ENCODE data around the gene IPO9.

Gene IPO9

GRCh38 chr1:201882665-201883132 is 53.7 kb downstream of the IPO9 start:
- DNase-seq (ENCODE audit: low spot score) = no peak
- Mint-ChIP-seq H3K4me3 (no peak overlapping the region), H3K9me3 (no peaks in the 10 kb centered on the region), H3K27me3 (ENCODE audit: low read depth) (peaks cover 15% of the 10 kb centered on the region), H3K27ac (no peak overlapping the region), H3K36me3 (ENCODE audit: low read depth) (peaks cover 6% of the 10 kb centered on the region), H3K4me1 (ENCODE audit: low read depth) (peaks cover 5% of the 10 kb centered on the region)

DNA sequence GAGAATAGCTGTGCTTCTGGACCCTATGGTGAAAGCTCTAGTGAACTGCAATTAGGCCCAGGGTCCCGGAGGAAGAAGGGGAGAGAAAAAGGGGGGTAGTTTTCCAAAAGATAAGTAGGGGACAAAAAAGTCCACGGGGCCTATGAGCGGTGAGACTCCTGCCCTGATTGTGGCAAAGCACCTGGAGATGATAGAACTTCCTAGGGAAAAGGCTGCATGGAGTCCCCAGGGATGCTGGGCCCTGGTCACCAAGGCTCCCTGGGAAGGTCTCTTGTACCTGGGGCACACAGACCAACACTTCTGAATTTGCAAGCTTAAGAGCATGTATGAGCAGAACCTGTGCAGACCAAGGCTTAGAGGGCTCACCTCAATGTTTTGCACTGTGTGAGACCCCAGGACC is 54.3 kb downstream of the IPO9 start:
- H3K4me1 Mint-ChIP-seq (ENCODE audit: low read depth) = peaks cover 5% of the 10 kb centered on the region
- H3K27ac Mint-ChIP-seq = no peak overlapping the region
- no peak for DNase-seq (ENCODE audit: low spot score)
- H3K36me3 Mint-ChIP-seq (ENCODE audit: low read depth) = peaks cover 3% of the 10 kb centered on the region
- H3K9me3 Mint-ChIP-seq = no peaks in the 10 kb centered on the region
- no peak overlapping the region for H3K4me3 Mint-ChIP-seq
- peaks cover 21% of the 10 kb centered on the region for H3K27me3 Mint-ChIP-seq (ENCODE audit: low read depth)

DNA sequence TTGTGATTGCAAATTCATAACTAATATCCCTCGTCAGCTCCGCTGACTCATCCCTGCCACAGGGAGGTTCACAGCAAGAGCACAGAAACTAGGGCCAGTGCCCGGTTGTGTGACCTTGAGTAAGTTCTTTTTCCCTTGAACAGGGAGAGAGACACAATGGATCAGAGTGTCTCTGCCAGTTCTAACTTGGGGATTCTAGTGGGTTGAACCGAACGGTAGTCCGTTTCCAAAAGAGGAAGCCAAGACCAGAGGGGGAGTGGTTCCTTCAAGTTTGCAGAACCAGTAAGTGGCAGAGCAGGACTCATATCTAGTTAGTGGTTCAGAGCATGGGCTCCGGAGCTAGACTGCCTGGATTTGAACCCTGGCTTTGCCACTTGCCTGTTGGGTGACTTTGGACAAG is 54.8 kb downstream of the IPO9 start:
- H3K27me3 Mint-ChIP-seq (ENCODE audit: low read depth) = peaks cover 23% of the 10 kb centered on the region
- no peak overlapping the region for H3K4me3 Mint-ChIP-seq
- no peaks in the 10 kb centered on the region for H3K9me3 Mint-ChIP-seq
- H3K27ac Mint-ChIP-seq = no peak overlapping the region
- H3K36me3 Mint-ChIP-seq (ENCODE audit: low read depth) = peaks cover 3% of the 10 kb centered on the region
- H3K4me1 Mint-ChIP-seq (ENCODE audit: low read depth) = peaks cover 5% of the 10 kb centered on the region
- no peak for DNase-seq (ENCODE audit: low spot score)

GRCh38 chr1:201884425-201884824 is 55.5 kb downstream of the IPO9 start:
- no peaks in the 10 kb centered on the region for H3K9me3 Mint-ChIP-seq
- H3K27me3 Mint-ChIP-seq (ENCODE audit: low read depth) = peaks cover 26% of the 10 kb centered on the region
- no peak for DNase-seq (ENCODE audit: low spot score)
- H3K36me3 Mint-ChIP-seq (ENCODE audit: low read depth) = peaks cover under 1% of the 10 kb centered on the region
- peaks cover 5% of the 10 kb centered on the region for H3K4me1 Mint-ChIP-seq (ENCODE audit: low read depth)
- H3K4me3 Mint-ChIP-seq = no peak overlapping the region
- H3K27ac Mint-ChIP-seq = no peak overlapping the region

DNA sequence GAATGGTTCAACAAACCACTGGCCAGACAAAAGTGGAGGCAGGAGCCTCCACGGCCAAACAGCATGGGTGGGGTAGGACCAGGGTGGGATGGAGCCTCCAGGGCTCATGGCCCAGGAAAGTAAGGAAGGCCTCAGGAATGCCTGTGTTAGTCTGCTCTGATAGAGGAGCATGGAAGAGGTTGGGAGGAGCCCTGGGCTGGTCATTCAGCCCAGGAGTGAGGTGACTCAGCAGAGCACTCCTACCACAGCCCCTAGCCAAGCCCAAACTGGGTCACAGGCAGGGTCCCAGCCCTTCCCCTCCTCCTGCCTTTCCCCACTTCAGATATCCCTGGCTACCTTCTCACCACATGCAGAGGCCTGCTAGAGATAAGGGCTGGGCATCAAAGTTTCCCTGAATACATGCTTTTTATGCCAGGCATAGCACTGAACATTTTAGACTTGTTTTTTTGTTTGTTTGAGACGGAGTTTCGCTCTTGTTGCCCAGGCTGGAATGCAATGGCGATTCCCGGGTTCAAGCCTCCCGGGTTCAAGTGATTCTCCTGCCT is 56.6 kb downstream of the IPO9 start:
- Mint-ChIP-seq H3K27me3 (ENCODE audit: low read depth) (peaks cover 36% of the 10 kb centered on the region), H3K9me3 (no peaks in the 10 kb centered on the region), H3K36me3 (ENCODE audit: low read depth) (peaks cover 1% of the 10 kb centered on the region), H3K4me1 (ENCODE audit: low read depth) (peaks cover 5% of the 10 kb centered on the region), H3K4me3 (no peak overlapping the region), H3K27ac (no peak overlapping the region)
- no peak for DNase-seq (ENCODE audit: low spot score)

DNA sequence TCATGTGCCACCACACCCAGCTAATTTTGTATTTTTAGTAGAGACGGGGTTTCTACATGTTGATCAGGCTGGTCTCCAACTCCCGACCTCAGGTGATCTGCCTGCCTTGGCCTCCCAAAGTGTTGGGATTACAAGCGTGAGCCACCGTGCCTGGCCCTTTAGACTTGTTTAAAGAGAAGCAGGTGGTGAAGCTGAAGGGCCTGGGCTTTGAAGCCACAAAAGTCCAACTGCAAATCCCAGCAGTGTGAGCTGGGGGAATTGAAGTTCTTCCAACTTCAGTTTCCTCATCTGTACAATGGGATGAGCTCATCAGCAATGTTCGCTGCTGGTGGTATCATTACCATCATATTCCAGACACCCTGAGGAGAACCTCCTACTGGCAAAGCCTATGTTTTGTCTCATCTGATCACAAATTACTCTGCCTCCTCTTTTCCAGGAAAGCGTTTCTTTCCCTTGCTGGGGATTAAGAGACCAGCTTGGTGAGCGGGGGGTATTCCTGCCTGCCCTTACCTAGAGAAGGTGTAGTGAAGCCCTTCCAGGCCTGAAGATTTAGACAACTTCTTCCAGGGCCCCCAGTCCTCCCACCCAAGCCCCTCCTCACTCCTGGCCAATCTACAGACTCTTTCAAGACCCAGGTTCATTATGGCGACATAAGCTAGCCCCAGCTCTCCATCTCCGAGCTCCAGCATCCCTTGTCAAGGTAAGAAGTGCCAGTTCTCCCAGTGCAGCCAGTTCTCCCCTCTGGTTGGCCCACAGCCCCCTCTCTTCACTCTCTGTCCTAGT is 57.3 kb downstream of the IPO9 start:
- no peak overlapping the region for H3K27ac Mint-ChIP-seq
- H3K9me3 Mint-ChIP-seq = no peaks in the 10 kb centered on the region
- H3K27me3 Mint-ChIP-seq (ENCODE audit: low read depth) = peaks cover 40% of the 10 kb centered on the region
- peaks cover 5% of the 10 kb centered on the region for H3K4me1 Mint-ChIP-seq (ENCODE audit: low read depth)
- H3K36me3 Mint-ChIP-seq (ENCODE audit: low read depth) = peaks cover 1% of the 10 kb centered on the region
- DNase-seq (ENCODE audit: low spot score) = no peak
- H3K4me3 Mint-ChIP-seq = no peak overlapping the region

- Mint-ChIP-seq H3K27ac (no peak overlapping the region), H3K4me3 (no peak overlapping the region), H3K9me3 (no peaks in the 10 kb centered on the region), H3K27me3 (ENCODE audit: low read depth) (peaks cover 45% of the 10 kb centered on the region), H3K36me3 (ENCODE audit: low read depth) (peaks cover 1% of the 10 kb centered on the region), H3K4me1 (ENCODE audit: low read depth) (peaks cover 3% of the 10 kb centered on the region)
- no peak for DNase-seq (ENCODE audit: low spot score)
Observed at GRCh38 chr1:201887116-201887866, 58.3 kb downstream of the IPO9 start.

- no peak for DNase-seq (ENCODE audit: low spot score)
- Mint-ChIP-seq H3K27me3 (ENCODE audit: low read depth) (peaks cover 49% of the 10 kb centered on the region), H3K4me3 (peak within 1 kb of the TSS; percentile 49), H3K4me1 (ENCODE audit: low read depth) (peaks cover 1% of the 10 kb centered on the region), H3K36me3 (ENCODE audit: low read depth) (peaks cover 1% of the 10 kb centered on the region), H3K27ac (no peak within 1 kb of the TSS), H3K9me3 (no peaks in the 10 kb centered on the region)
Observed at GRCh38 chr1:201888282-201889089, 59.5 kb downstream of the IPO9 start, which contains the start of gene SHISA4. Gene SHISA4, plus strand, starts transcription at chr1:201888898. Its CDS starts 97 bp downstream, at chr1:201888995.

DNA sequence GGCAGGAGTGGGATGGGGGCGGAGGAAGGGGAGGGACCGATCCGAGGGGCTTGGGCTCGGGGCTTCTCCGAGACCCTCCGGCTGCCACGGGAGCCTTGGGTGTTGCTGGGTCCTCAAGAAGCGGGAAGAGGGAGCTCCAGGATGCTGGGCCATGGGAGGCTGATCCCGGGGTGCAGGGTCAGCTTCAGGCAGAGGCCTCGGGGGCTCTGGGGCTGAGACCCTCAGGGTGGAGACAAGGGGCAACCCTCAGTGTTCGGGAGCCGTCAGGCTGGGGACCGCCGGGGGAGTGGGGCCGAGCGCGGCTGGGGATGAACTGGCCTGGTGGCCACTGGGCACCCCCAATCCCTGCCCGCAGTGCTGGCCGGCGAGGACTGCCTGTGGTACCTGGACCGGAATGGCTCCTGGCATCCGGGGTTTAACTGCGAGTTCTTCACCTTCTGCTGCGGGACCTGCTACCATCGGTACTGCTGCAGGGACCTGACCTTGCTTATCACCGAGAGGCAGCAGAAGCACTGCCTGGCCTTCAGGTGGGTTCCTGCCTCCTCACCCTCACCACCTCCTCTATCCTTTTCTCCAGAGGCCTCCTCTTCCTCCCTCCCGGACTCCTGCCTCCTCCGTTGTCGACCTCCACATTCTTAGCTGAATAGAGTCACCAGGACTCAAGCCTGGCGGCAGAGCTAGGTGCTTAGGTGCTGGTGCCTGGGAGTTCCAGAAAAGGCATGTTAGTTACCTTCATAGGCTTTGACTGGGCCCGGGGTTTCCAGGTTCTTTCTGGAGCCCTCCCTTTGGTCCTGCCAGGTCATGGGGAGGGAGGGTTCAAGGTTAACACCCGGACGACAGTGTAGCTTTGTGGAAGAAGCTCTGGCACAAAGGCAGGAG is 60.4 kb downstream of the IPO9 start:
- DNase-seq (ENCODE audit: low spot score) = no peak
- Mint-ChIP-seq H3K4me1 (ENCODE audit: low read depth) (no peaks in the 10 kb centered on the region), H3K9me3 (no peaks in the 10 kb centered on the region), H3K36me3 (ENCODE audit: low read depth) (peaks cover 1% of the 10 kb centered on the region), H3K4me3 (peak overlapping the region; percentile 49), H3K27ac (no peak overlapping the region), H3K27me3 (ENCODE audit: low read depth) (peaks cover 49% of the 10 kb centered on the region)

- no peak overlapping the region for H3K4me3 Mint-ChIP-seq
Observed at GRCh38 chr1:201890223-201890622, 61.3 kb downstream of the IPO9 start.

DNA sequence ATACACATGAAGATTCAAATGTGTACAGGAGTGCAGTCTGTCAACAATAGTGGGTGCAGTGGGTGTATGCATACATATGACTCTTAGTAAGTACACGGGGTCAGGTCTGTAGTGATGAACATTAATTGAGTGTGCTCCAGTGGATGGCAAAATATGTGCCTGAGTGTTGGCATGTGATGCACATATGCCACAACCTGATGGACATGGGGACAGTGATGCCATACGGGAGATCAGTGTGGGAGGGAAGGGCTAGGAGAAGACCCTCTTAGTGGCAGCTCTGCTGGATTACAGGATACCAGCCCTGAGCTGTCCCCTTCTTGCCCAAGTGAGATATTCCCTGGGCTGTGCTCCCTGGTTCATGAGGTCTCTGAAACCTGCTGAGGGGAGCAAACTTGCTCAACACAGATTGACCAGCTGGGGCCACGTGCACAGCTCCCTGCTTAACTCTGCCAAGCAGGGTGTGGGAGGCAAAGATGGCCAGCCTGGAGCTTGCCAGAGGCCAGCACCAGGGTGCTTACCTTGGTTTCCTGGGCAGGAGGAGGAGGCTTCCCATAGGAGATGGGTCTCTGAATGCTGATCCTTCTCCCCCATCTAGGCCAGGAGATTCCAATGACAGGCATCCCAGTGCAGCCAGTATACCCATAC is 62.0 kb downstream of the IPO9 start:
- H3K27ac Mint-ChIP-seq = no peak overlapping the region
- peaks cover 5% of the 10 kb centered on the region for H3K4me1 Mint-ChIP-seq (ENCODE audit: low read depth)
- no peak overlapping the region for H3K4me3 Mint-ChIP-seq
- no peaks in the 10 kb centered on the region for H3K9me3 Mint-ChIP-seq
- no peak for DNase-seq (ENCODE audit: low spot score)
- peaks cover 44% of the 10 kb centered on the region for H3K27me3 Mint-ChIP-seq (ENCODE audit: low read depth)
- peaks cover 1% of the 10 kb centered on the region for H3K36me3 Mint-ChIP-seq (ENCODE audit: low read depth)

More at GRCh38 chr1:201890223-201890622, 61.3 kb downstream of the IPO9 start:
- no peaks in the 10 kb centered on the region for H3K9me3 Mint-ChIP-seq
- peaks cover 45% of the 10 kb centered on the region for H3K27me3 Mint-ChIP-seq (ENCODE audit: low read depth)
- H3K27ac Mint-ChIP-seq = no peak overlapping the region
- no peak for DNase-seq (ENCODE audit: low spot score)
- peaks cover 4% of the 10 kb centered on the region for H3K4me1 Mint-ChIP-seq (ENCODE audit: low read depth)
- H3K36me3 Mint-ChIP-seq (ENCODE audit: low read depth) = peaks cover 1% of the 10 kb centered on the region

- DNase-seq (ENCODE audit: low spot score) = no peak
- no peak overlapping the region for H3K4me3 Mint-ChIP-seq
- H3K9me3 Mint-ChIP-seq = no peaks in the 10 kb centered on the region
- H3K27ac Mint-ChIP-seq = no peak overlapping the region
- H3K4me1 Mint-ChIP-seq (ENCODE audit: low read depth) = peaks cover 11% of the 10 kb centered on the region
- peaks cover 44% of the 10 kb centered on the region for H3K27me3 Mint-ChIP-seq (ENCODE audit: low read depth)
- H3K36me3 Mint-ChIP-seq (ENCODE audit: low read depth) = peaks cover 1% of the 10 kb centered on the region
Observed at GRCh38 chr1:201891451-201892045, 62.6 kb downstream of the IPO9 start.

All from T-helper 2 cell treated with Interferon-gamma antibody and Interleukin-4, amounts not matched to agents 5 μg/mL and 100 μg/mL, for 36 hours (primary cell).